Body of pancreas (tissue), 4 donors: ENCODE results near the gene EOMES. TPM values are rescaled to one million over a fixed set of nuclear protein-coding genes. Genes with fewer than 3 reads are reported as not detected.
A peak's percentile ranks its signal among the peaks of the same experiment; 100 is the strongest.

Source experiments
- ATAC-seq: fragments of 150-250 bp; one replicate; pipeline ENCODE4 v1.9.1; 2016
- DNase-seq, 4 donors: peaks; one replicate each; pipeline ENCODE4 v3.0.0-alpha.2; 2019
- H3K27ac ChIP-seq, 4 donors: fragments of 200-600 bp; sonication (generic); 1 replicate in 3 of 4; 2 replicates in 1 of 4; pipeline versions ENCODE4 v1.5.1 to v1.6.1; 2016 to 2019; ENCODE audit warnings: mild to moderate bottlenecking in 1 of 4, mixed read lengths in 1 of 4, moderate library complexity in 1 of 4
- H3K27me3 ChIP-seq, 2 donors: fragments of 200-600 bp; sonication (generic); one replicate each; pipeline ENCODE4 v1.6.0; 2016; ENCODE audit warnings: mild to moderate bottlenecking in 1 of 2
- H3K36me3 ChIP-seq, 2 donors: fragments of 200-600 bp; sonication (generic); replicated peaks in 1 of 2; 2 replicates each; pipeline ENCODE4 v1.5.1; 2016; ENCODE audit warnings: low read depth in 2 of 2; ENCODE audit not compliant: insufficient read depth in 1 of 2
- H3K4me1 ChIP-seq: fragments of 200-600 bp; sonication (generic); one replicate; pipeline ENCODE4 v1.6.0; 2016
- H3K4me3 ChIP-seq, 2 donors: fragments of 200-600 bp; sonication (generic); 1 replicate in 1 of 2; 2 replicates in 1 of 2; pipeline ENCODE4 v1.5.1; 2016 to 2019
- H3K9me3 ChIP-seq, 3 donors: fragments of 200-600 bp; sonication (generic); 1 replicate in 2 of 3; 2 replicates in 1 of 3; pipeline ENCODE4 v1.5.1; 2016
- POLR2A ChIP-seq, 3 donors: fragments of 450-650 bp; IDR thresholded peaks; one replicate each; pipeline ENCODE4 v1.6.1; 2016; ENCODE audit warnings: antibody characterized with exemption in 3 of 3, mild to moderate bottlenecking in 2 of 3
- WGBS, 2 donors: methylation state at CpG; one replicate each; pipeline ENCODE4 v1.1.5; 2017; 5-methylcytosine and 5-hydroxymethylcytosine counted together
- intact Hi-C: fragments of 100-400 bp; cut with DNase I; formaldehyde crosslinking; loops from one replicate; pipeline ENCODE4 v1.15.1; 2023
- total RNA-seq, 2 donors: library from RNA; depleted of rRNA; stranded (reverse); fragments of >200 nt; gene quantifications; one replicate each; pipeline ENCODE4 v1.1.0, GENCODE V29; 2016
- TF ChIP-seq, protein P1 (sequence below), 7 experiments: fragments of 450-650 bp in 4 of 7; fragments of 200-600 bp in 3 of 7; sonication (generic) in 3 of 7; IDR thresholded peaks; one replicate each; pipeline ENCODE4 v1.5.1; 2016 to 2019; ENCODE audit warnings: antibody characterized with exemption in 7 of 7

Gene EOMES
- total RNA-seq, 2 donors from 2014 or later, result 0.52 TPM; not detected in 1

- intact Hi-C loops, result loop anchor here (10.0 kb wide), 1 partner anchor 611 kb away; no protein-coding TSS in a partner anchor
- ATAC-seq (no peak), DNase-seq (no peak)
- WGBS, 2 donors, result 4 to 6% methylated on average over 15 of the region's 15 CpGs
- H3K9me3 ChIP-seq, result no peaks in the 10 kb centered on the region
- H3K27me3 ChIP-seq, result peaks cover 0 to 37% of the 10 kb centered on the region in 2 donors
- H3K4me3 ChIP-seq, result no peak overlapping the region
- no peak overlapping the region for H3K27ac ChIP-seq
- TF ChIP-seq POLR2A (IDR thresholded peaks at IDR 0.05), result no peak
- TF ChIP-seq, protein P1, sequence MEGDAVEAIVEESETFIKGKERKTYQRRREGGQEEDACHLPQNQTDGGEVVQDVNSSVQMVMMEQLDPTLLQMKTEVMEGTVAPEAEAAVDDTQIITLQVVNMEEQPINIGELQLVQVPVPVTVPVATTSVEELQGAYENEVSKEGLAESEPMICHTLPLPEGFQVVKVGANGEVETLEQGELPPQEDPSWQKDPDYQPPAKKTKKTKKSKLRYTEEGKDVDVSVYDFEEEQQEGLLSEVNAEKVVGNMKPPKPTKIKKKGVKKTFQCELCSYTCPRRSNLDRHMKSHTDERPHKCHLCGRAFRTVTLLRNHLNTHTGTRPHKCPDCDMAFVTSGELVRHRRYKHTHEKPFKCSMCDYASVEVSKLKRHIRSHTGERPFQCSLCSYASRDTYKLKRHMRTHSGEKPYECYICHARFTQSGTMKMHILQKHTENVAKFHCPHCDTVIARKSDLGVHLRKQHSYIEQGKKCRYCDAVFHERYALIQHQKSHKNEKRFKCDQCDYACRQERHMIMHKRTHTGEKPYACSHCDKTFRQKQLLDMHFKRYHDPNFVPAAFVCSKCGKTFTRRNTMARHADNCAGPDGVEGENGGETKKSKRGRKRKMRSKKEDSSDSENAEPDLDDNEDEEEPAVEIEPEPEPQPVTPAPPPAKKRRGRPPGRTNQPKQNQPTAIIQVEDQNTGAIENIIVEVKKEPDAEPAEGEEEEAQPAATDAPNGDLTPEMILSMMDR (IDR thresholded peaks at IDR 0.05), result no peak
- peaks cover 40% of the 10 kb centered on the region for H3K4me1 ChIP-seq
- no peaks in the 10 kb centered on the region for H3K36me3 ChIP-seq
These were observed 1.3 kb upstream of the EOMES start for GRCh38 chr3:27723456-27723814.

DNA sequence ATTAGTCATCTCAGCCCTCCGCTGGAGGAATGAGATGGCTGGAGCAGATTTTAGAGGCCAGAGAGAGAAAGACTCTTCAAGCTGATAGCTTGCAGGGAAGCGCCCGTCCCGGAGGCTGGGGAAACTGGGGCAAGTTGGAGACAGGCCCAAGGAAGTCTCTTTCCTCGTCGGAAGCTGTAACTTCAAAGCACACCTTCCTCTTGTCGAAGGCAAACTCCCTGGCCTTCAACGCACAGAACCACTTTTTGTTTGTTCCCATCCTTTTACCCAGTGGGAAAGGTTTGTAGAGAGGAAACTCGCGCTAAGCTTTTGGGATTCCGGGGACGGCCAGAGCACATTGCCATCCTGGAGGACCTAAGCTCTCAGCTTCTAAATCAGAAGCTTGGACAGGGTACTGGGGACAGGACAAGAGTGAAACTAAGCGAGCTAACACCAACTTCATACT, 900 bp upstream of the EOMES start:
- no peak for ATAC-seq
- H3K9me3 ChIP-seq, result no peaks in the 10 kb centered on the region
- intact Hi-C loops, result loop anchor here (10.0 kb wide), 1 partner anchor 612 kb away; no protein-coding TSS in a partner anchor
- DNase-seq, result no peak
- peaks cover 36% of the 10 kb centered on the region for H3K4me1 ChIP-seq
- H3K27ac ChIP-seq, result no peak overlapping the region
- TF ChIP-seq, protein P1 (IDR thresholded peaks at IDR 0.05), result no peak
- no peak for TF ChIP-seq POLR2A (IDR thresholded peaks at IDR 0.05)
- H3K4me3 ChIP-seq, result no peak overlapping the region
- 3 to 4% methylated on average over 5 to 13 of the region's 13 CpGs for WGBS, 2 donors
- H3K36me3 ChIP-seq, result no peaks in the 10 kb centered on the region
- H3K27me3 ChIP-seq, result peaks cover 0 to 33% of the 10 kb centered on the region in 2 donors

DNA sequence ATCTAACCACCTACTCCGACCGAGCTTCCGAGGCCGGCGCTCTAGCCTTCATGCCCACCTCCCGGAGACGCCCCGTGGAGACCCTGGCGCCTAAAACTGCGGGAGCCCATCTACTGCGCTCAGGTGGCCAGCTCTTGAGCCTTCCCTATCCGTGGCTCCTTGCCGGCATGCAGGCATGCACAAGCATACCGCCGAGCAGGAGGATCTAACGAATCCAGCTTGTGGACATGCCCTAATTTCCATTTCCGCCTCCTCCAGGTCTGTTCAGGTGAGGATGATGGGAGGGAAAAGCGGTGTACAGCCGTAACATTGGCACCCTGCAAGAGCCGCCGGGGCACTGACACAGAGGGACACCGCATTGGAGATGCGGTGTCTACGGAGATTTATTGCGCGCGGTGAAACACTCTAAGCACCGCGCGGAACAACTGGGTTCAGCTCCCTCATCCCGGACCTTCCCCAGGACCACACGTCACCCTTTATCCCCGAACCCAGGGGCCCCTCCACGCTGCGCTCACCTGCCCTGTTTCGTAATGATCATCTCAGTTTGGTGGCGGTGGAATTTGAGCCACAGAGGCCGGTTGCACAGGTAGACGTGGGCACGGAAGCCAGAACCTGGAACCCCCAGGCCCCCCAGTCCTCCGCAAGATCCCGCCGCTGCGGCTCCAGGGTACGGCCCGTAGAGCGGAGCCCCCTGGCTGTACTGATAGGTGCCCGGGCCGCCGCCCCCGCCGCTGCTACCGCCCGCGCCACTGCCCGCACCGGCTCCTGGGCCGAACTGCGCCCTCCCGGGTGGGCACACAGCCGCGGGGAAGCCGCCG, 1.0 kb downstream of the EOMES start:
- no peak overlapping the region for H3K27ac ChIP-seq
- no peak for TF ChIP-seq POLR2A (IDR thresholded peaks at IDR 0.05)
- TF ChIP-seq, protein P1 (IDR thresholded peaks at IDR 0.05), result peak in 2 of 7 experiments; percentile 31 to 34
- WGBS, 2 donors, result 0 to 1% methylated on average over 9 to 54 of the region's 64 CpGs
- H3K4me1 ChIP-seq, result peaks cover 36% of the 10 kb centered on the region
- peaks cover 0 to 23% of the 10 kb centered on the region in 2 donors for H3K27me3 ChIP-seq
- DNase-seq (peak in 2 of 4 donors; percentile 23 to 41), ATAC-seq (peak; percentile 31)
- no peaks in the 10 kb centered on the region for H3K36me3 ChIP-seq
- intact Hi-C loops, result loop anchor here (10.0 kb wide), 1 partner anchor 614 kb away; no protein-coding TSS in a partner anchor
- H3K4me3 ChIP-seq, result peak overlapping the region; percentile 0 to 52
- H3K9me3 ChIP-seq, result no peaks in the 10 kb centered on the region

DNA sequence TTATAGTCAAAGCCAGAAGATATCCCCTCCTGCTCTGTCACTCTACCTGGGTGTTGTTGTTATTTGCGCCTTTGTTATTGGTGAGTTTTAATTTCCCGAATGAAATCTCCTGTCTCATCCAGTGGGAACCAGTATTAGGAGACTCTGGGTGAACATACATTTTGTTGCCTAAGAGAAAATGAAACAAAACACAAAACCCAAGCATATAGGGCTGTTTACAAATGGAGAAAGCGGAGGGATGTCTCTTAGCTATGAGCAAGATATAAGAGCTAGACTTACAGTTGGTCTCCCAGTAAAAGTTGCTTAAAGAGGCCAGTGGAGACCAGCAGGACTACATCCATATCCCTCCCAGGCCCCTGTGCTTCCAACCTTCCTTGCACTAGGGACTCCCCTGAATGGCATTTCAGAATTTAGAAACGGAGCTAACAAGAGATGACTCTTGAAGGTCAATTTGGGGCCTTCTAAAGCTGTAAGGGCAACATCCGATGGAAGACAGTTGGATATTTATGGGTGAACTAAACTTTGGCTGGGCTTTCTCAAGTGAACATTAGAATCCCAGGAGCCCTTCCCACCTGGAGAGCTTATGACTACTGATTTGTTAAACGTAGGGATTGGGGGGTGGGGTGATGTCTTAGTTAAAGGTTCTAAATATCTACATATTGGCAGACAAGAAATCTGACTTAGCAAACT, 2.7 kb downstream of the EOMES start:
- intact Hi-C loops, result loop anchor here (10.0 kb wide), 2 partner anchors 595 to 615 kb away; no protein-coding TSS in a partner anchor
- WGBS, 2 donors, result 65 to 80% methylated on average over 6 of the region's 6 CpGs
- Histone ChIP-seq H3K4me1 (peaks cover 45% of the 10 kb centered on the region), H3K27me3 (peaks cover 0 to 26% of the 10 kb centered on the region in 2 donors), H3K9me3 (no peaks in the 10 kb centered on the region), H3K27ac (no peak overlapping the region), H3K4me3 (no peak overlapping the region), H3K36me3 (no peaks in the 10 kb centered on the region)
- ATAC-seq (no peak), DNase-seq (no peak)
- no peak for TF ChIP-seq POLR2A (IDR thresholded peaks at IDR 0.05)
- TF ChIP-seq, protein P1 (IDR thresholded peaks at IDR 0.05), result no peak
